Mesenchymal stem cell (in vitro differentiated cells and primary cell): ENCODE measurements around the gene MUS81.

Experiments used
- DNase-seq: peaks from one replicate; pipeline ENCODE4 v3.0.0-alpha.2; 2013
- H2AFZ ChIP-seq: one replicate; pipeline ENCODE4 v1.6.1; 2013; ENCODE audit warnings: low read depth, mild to moderate bottlenecking, control low read depth, inconsistent platforms, low read length, moderate library complexity
- H2AK5ac ChIP-seq: 2 replicates; pipeline ENCODE4 v1.6.1; 2013; ENCODE audit warnings: low read length, moderate library complexity, mild to moderate bottlenecking, inconsistent platforms; ENCODE audit not compliant: severe bottlenecking
- H2BK120ac ChIP-seq: one replicate; pipeline ENCODE4 v1.6.1; 2013; ENCODE audit warnings: low read depth, mild to moderate bottlenecking, inconsistent platforms, low read length, moderate library complexity
- H2BK12ac ChIP-seq, 2 experiments: one replicate each; pipeline ENCODE4 v1.6.1; 2013; ENCODE audit warnings: inconsistent platforms in 2 of 2, low read length in 2 of 2, mild to moderate bottlenecking in 2 of 2, moderate library complexity in 2 of 2, control low read depth in 1 of 2
- H2BK15ac ChIP-seq: one replicate; pipeline ENCODE4 v1.6.1; 2013; ENCODE audit warnings: mild to moderate bottlenecking, low read depth, inconsistent platforms; ENCODE audit not compliant: poor library complexity, severe bottlenecking
- H2BK5ac ChIP-seq: 2 replicates; pipeline ENCODE4 v1.6.1; 2013; ENCODE audit warnings: low read depth, mild to moderate bottlenecking, low read length, control low read depth, inconsistent platforms; ENCODE audit not compliant: poor library complexity, severe bottlenecking
- H3K14ac ChIP-seq, 2 experiments: one replicate each; pipeline ENCODE4 v1.6.1; 2013; ENCODE audit warnings: inconsistent platforms in 2 of 2, low read length in 2 of 2, control low read depth in 1 of 2, mild to moderate bottlenecking in 1 of 2, moderate library complexity in 1 of 2
- H3K18ac ChIP-seq, 2 experiments: one replicate each; pipeline ENCODE4 v1.6.1; 2013; ENCODE audit warnings: inconsistent platforms in 2 of 2, low read length in 2 of 2, control low read depth in 1 of 2, low read depth in 1 of 2, mild to moderate bottlenecking in 1 of 2
- H3K23ac ChIP-seq, 2 experiments: one replicate each; pipeline ENCODE4 v1.6.1; 2013; ENCODE audit warnings: inconsistent platforms in 2 of 2, low read length in 2 of 2, mild to moderate bottlenecking in 2 of 2, moderate library complexity in 2 of 2, control low read depth in 1 of 2
- H3K27ac ChIP-seq: 2 replicates; pipeline ENCODE4 v1.5.1; 2013; ENCODE audit warnings: mild to moderate bottlenecking, moderate library complexity, low read length, control low read depth, inconsistent platforms; ENCODE audit not compliant: poor library complexity, severe bottlenecking
- H3K27me3 ChIP-seq, 2 experiments: 2 replicates each; pipeline versions ENCODE4 v1.6.1 to v1.7.0; 2013; ENCODE audit warnings: low read length in 2 of 2, mild to moderate bottlenecking in 2 of 2, moderate library complexity in 2 of 2, control low read depth in 1 of 2, inconsistent platforms in 1 of 2; ENCODE audit not compliant: control insufficient read depth in 1 of 2, insufficient read depth in 1 of 2
- H3K36me3 ChIP-seq, 2 experiments: 2 replicates each; pipeline versions ENCODE4 v1.6.1 to v1.7.0; 2013; ENCODE audit warnings: low read length in 2 of 2, control low read depth in 1 of 2, inconsistent platforms in 1 of 2, low read depth in 1 of 2, mild to moderate bottlenecking in 1 of 2; ENCODE audit not compliant: insufficient read depth in 2 of 2, control insufficient read depth in 1 of 2
- H3K4ac ChIP-seq, 2 experiments: one replicate each; pipeline ENCODE4 v1.6.1; 2013; ENCODE audit warnings: inconsistent platforms in 2 of 2, low read length in 2 of 2, mild to moderate bottlenecking in 2 of 2, moderate library complexity in 2 of 2, control low read depth in 1 of 2, low read depth in 1 of 2
- H3K4me1 ChIP-seq: 2 replicates; pipeline ENCODE4 v1.6.1; 2013; ENCODE audit warnings: low read depth, low read length, control low read depth; ENCODE audit not compliant: control insufficient read depth, insufficient read depth
- H3K4me2 ChIP-seq: 2 replicates; pipeline ENCODE4 v1.6.1; 2013; ENCODE audit warnings: low read length, mild to moderate bottlenecking, inconsistent platforms; ENCODE audit not compliant: poor library complexity, severe bottlenecking
- H3K4me3 ChIP-seq, 2 experiments: 2 replicates each; pipeline versions ENCODE4 v1.5.1 to v1.7.0; 2013; ENCODE audit warnings: low read length in 2 of 2, mild to moderate bottlenecking in 2 of 2, control low read depth in 1 of 2, low read depth in 1 of 2; ENCODE audit not compliant: insufficient read depth in 1 of 2
- H3K79me1 ChIP-seq: replicated peaks from 2 replicates; pipeline ENCODE4 v1.6.1; 2013; ENCODE audit warnings: mild to moderate bottlenecking, control low read depth, low read length, inconsistent platforms; ENCODE audit not compliant: poor library complexity, severe bottlenecking
- H3K9ac ChIP-seq: 2 replicates; pipeline ENCODE4 v1.7.0; 2013; ENCODE audit warnings: mild to moderate bottlenecking, low read length, moderate library complexity
- H3K9me3 ChIP-seq: 2 replicates; pipeline ENCODE4 v1.7.0; 2013; ENCODE audit warnings: mild to moderate bottlenecking, low read length; ENCODE audit not compliant: control insufficient read depth
- H4K8ac ChIP-seq: one replicate; pipeline ENCODE4 v1.6.1; 2013; ENCODE audit warnings: inconsistent platforms, mild to moderate bottlenecking, low read length, moderate library complexity
- H4K91ac ChIP-seq: one replicate; pipeline ENCODE4 v1.6.1; 2013; ENCODE audit warnings: mild to moderate bottlenecking, low read length, inconsistent platforms
- WGBS: methylation state at CpG from one replicate; pipeline ENCODE4 v1.1.7; 2013; ENCODE audit warnings: mixed read lengths; 5-methylcytosine and 5-hydroxymethylcytosine counted together

The MUS81 gene

GRCh38 chr11:65821107-65821506, 39.1 kb upstream of the MUS81 start:
- H2AFZ ChIP-seq, result no peak overlapping the region
- no peaks in the 10 kb centered on the region for H3K9me3 ChIP-seq
- WGBS, result 47% methylated on average over 8 of the region's 8 CpGs
- no peak overlapping the region for H4K91ac ChIP-seq
- no peak overlapping the region for H3K27ac ChIP-seq
- H3K4me1 ChIP-seq, result no peaks in the 10 kb centered on the region
- H3K4me3 ChIP-seq, result no peak overlapping the region
- H2BK5ac ChIP-seq, result no peak overlapping the region
- no peak overlapping the region for H3K18ac ChIP-seq
- H2BK12ac ChIP-seq, result no peak overlapping the region
- H3K14ac ChIP-seq, result no peak overlapping the region
- H4K8ac ChIP-seq, result no peak overlapping the region
- no peak overlapping the region for H3K4me2 ChIP-seq
- H3K36me3 ChIP-seq, result no peaks in the 10 kb centered on the region
- H3K4ac ChIP-seq, result no peak overlapping the region
- DNase-seq, result no peak
- no peaks in the 10 kb centered on the region for H3K27me3 ChIP-seq
- no peaks in the 10 kb centered on the region for H3K79me1 ChIP-seq
- H2AK5ac ChIP-seq, result no peak overlapping the region
- H2BK15ac ChIP-seq, result no peak overlapping the region
- no peak overlapping the region for H2BK120ac ChIP-seq
- H3K9ac ChIP-seq, result no peak overlapping the region
- no peak overlapping the region for H3K23ac ChIP-seq

- Histone ChIP-seq H3K79me1 (no peaks in the 10 kb centered on the region), H3K4ac (no peak overlapping the region), H3K9me3 (no peaks in the 10 kb centered on the region), H3K36me3 (no peaks in the 10 kb centered on the region), H3K4me2 (no peak overlapping the region), H2BK15ac (no peak overlapping the region), H2BK12ac (no peak overlapping the region), H3K4me3 (no peak overlapping the region), H2AK5ac (no peak overlapping the region), H2BK120ac (no peak overlapping the region), H3K27me3 (peaks cover 0 to 5% of the 10 kb centered on the region in 2 experiments), H3K23ac (no peak overlapping the region), H2BK5ac (no peak overlapping the region), H3K4me1 (no peaks in the 10 kb centered on the region), H3K27ac (no peak overlapping the region), H4K91ac (no peak overlapping the region), H3K9ac (no peak overlapping the region), H3K18ac (no peak overlapping the region), H3K14ac (no peak overlapping the region), H2AFZ (no peak overlapping the region), H4K8ac (no peak overlapping the region)
- WGBS, result 84% methylated on average over 15 of the region's 15 CpGs
- no peak for DNase-seq
Measured at GRCh38 chr11:65822776-65823528, 37.3 kb upstream of the MUS81 start.

DNA sequence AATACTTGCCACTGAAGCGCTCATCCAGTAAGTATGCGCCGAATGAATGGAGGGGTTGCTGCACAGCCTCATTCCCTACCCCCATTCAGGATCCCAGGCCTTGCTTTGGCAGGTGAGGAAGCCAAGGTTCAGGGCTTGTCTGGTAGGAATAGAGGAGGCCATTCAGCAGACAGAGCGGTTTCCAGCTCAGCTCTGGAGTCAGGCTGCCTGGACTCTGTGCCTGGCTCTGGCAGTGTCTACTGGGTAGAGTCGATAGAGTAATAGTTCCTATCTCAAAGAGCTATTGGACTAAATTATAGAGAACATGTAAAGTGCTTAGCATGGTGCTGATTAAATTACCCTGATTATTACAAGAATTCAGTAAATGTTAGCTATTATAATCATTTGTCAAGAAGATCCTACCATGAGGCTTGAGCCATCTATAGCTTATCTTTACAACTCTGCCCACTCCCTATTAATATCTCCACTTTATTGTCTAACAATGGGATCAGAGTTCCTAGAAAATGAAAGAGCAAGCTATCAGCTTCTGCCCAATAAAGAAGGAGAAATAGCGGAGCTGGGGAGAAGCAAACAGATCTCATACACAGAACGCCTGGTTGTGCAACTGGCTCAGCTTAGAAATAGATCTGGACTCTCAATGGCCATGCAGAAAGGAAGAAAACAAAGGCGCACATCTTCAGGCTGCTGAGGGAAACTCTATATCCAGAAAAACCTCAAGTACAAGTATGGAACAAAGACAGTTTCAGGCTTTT, 33.1 kb upstream of the MUS81 start:
- no peak overlapping the region for H3K4me2 ChIP-seq
- no peak overlapping the region for H3K4me3 ChIP-seq
- H2BK15ac ChIP-seq, result no peak overlapping the region
- H2AK5ac ChIP-seq, result no peak overlapping the region
- H3K9me3 ChIP-seq, result no peaks in the 10 kb centered on the region
- no peak overlapping the region for H2BK120ac ChIP-seq
- DNase-seq, result no peak
- H3K18ac ChIP-seq, result no peak overlapping the region
- no peak overlapping the region for H4K8ac ChIP-seq
- H3K23ac ChIP-seq, result no peak overlapping the region
- no peak overlapping the region for H2BK5ac ChIP-seq
- no peak overlapping the region for H2BK12ac ChIP-seq
- H3K9ac ChIP-seq, result no peak overlapping the region
- H2AFZ ChIP-seq, result no peak overlapping the region
- H3K36me3 ChIP-seq, result no peaks in the 10 kb centered on the region
- H3K79me1 ChIP-seq, result no peaks in the 10 kb centered on the region
- H3K27ac ChIP-seq, result no peak overlapping the region
- H3K27me3 ChIP-seq, result peaks cover 20 to 26% of the 10 kb centered on the region in 2 experiments
- H3K4me1 ChIP-seq, result no peaks in the 10 kb centered on the region
- H4K91ac ChIP-seq, result no peak overlapping the region
- H3K4ac ChIP-seq, result no peak overlapping the region
- WGBS, result 86% methylated on average over 4 of the region's 8 CpGs
- H3K14ac ChIP-seq, result no peak overlapping the region

DNA sequence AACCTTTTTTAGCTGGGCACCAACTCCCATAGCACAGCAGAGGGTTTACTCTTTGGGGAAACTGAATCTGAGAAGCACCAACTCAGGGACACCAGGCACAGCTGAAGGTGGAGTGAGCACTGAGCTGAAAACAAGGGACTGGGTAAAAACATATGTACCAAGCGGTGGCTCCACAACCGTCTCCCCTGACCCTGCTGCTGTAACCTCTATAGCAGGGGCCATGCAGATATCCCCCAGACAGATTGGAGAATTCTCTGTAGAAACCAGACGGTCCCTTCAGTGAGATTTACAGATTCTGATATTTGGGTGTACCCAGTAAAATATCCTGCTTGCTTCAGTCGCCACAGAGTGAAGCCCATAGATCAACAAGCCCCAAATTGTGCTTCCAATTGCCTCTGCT, 30.8 kb upstream of the MUS81 start:
- Histone ChIP-seq H4K8ac (no peak overlapping the region), H2BK5ac (no peak overlapping the region), H3K4ac (no peak overlapping the region), H3K23ac (no peak overlapping the region), H3K14ac (no peak overlapping the region), H2BK15ac (no peak overlapping the region), H3K4me2 (no peak overlapping the region), H3K27ac (no peak overlapping the region), H3K9ac (no peak overlapping the region), H3K18ac (no peak overlapping the region), H4K91ac (no peak overlapping the region), H3K79me1 (no peaks in the 10 kb centered on the region), H2BK120ac (no peak overlapping the region), H3K4me3 (no peak overlapping the region), H3K27me3 (peaks cover 25 to 47% of the 10 kb centered on the region in 2 experiments), H2AFZ (no peak overlapping the region), H2AK5ac (no peak overlapping the region), H3K9me3 (no peaks in the 10 kb centered on the region), H2BK12ac (no peak overlapping the region), H3K4me1 (peaks cover 11% of the 10 kb centered on the region), H3K36me3 (no peaks in the 10 kb centered on the region)
- no peak for DNase-seq
- 71% methylated on average over 4 of the region's 4 CpGs for WGBS
